NCI-H1092 treated with DMSO at 0.1 percent for 48 hours (cell line): Measurements from ENCODE around the gene FSIP2.
"Not testable (repeated sequence)": the region's sequence is repeated elsewhere in the genome, so short reads cannot be mapped to it uniquely, and the experiment has no call there.

ENCODE experiments used
- DNase-seq: peaks from one replicate; lab custom pipeline; 2025; lab: John Stamatoyannopoulos, UW

The FSIP2 gene

GRCh38 chr2:185802926-185803325, 64.3 kb downstream of the FSIP2 start:
- DNase-seq = no peak

GRCh38 chr2:185806783-185807182, 68.2 kb downstream of the FSIP2 start:
- no peak for DNase-seq

GRCh38 chr2:185807351-185807750, 68.7 kb downstream of the FSIP2 start:
- no peak for DNase-seq

- DNase-seq = no peak
These were observed 73.0 kb downstream of the FSIP2 start for GRCh38 chr2:185811580-185811979.

- DNase-seq = no peak
These were observed 75.1 kb downstream of the FSIP2 start for GRCh38 chr2:185813707-185814106.

- no peak for DNase-seq
These were observed 79.4 kb downstream of the FSIP2 start for GRCh38 chr2:185817991-185818390.

- DNase-seq = no peak
These were observed 82.9 kb downstream of the FSIP2 start for GRCh38 chr2:185821467-185821866.

GRCh38 chr2:185823773-185824172, 85.2 kb downstream of the FSIP2 start:
- DNase-seq = no peak

GRCh38 chr2:185825557-185825956, 87.0 kb downstream of the FSIP2 start:
- no peak for DNase-seq

GRCh38 chr2:185828326-185828725, 89.7 kb downstream of the FSIP2 start:
- DNase-seq = no peak

GRCh38 chr2:185833864-185834263, 95.3 kb downstream of the FSIP2 start:
- DNase-seq = no peak

- no peak for DNase-seq
These were observed 97.4 kb downstream of the FSIP2 start for GRCh38 chr2:185835974-185836373.

- DNase-seq = no peak
These were observed 116.3 kb downstream of the FSIP2 start for GRCh38 chr2:185854885-185855284.

- DNase-seq = no peak
These were observed 119.1 kb downstream of the FSIP2 start for GRCh38 chr2:185857691-185858090.

GRCh38 chr2:185859506-185859905, 120.9 kb downstream of the FSIP2 start:
- DNase-seq = no peak

- DNase-seq = no peak
These were observed 121.7 kb downstream of the FSIP2 start for GRCh38 chr2:185860321-185860720.

- no peak for DNase-seq
These were observed 124.2 kb downstream of the FSIP2 start for GRCh38 chr2:185862657-185863398.

- DNase-seq = not testable (repeated sequence)
These were observed 126.1 kb downstream of the FSIP2 start for GRCh38 chr2:185864468-185865260.

GRCh38 chr2:185875136-185875931, 136.7 kb downstream of the FSIP2 start:
- DNase-seq = no peak

- DNase-seq = no peak
These were observed 137.6 kb downstream of the FSIP2 start for GRCh38 chr2:185876234-185876633.

- DNase-seq = no peak
These were observed 141.8 kb downstream of the FSIP2 start for GRCh38 chr2:185880396-185880795.
